Measurements from ENCODE around the gene GINM1. TPM values are rescaled to one million over a fixed set of nuclear protein-coding genes. Genes with fewer than 3 reads are reported as not detected.

The GINM1 gene
- polyA plus RNA-seq, 3 donors: 17.0 to 44.4 (median 42.3) TPM

DNA sequence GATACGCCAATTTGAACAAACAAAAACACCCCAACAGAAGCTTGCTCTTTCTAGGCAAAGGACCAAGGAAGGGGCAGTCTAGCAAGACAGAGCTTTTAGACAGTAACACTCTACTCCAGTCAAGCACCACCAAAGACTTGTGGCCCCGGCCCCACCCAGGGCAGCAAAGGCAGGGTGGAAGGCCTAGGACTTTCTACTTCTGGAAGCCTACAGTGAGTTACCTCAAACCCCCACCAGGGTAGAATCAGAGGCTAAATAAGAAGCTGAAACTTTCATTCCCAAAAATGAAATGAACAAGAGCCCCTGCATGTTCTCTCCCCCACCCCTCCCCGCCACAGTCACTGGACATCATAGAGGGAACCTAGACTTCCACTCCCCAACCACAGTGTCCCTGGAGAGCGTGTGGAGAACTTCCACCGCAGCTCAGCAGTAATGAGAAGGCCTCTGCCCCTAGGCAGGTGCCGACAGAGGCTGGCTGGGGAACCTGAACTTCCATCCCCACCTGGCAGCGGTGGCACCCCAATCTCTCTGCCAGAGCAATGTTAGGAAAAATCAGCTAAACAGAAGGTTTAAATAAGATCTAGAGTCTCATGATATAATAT is 42.3 kb downstream of the GINM1 start:
- Histone ChIP-seq H3K36me3 (replicated peaks in 1 of 2; ENCODE audit: control insufficient read depth in 1 of 2, insufficient read depth in 2 of 2, low read length in 2 of 2) (peaks cover 14 to 39% of the 10 kb centered on the region in 2 donors), H3K27ac (ENCODE audit: low read depth in 1 of 2, low read length in 2 of 2) (no peak overlapping the region)

GRCh38 chr6:149614337-149614736 is 48.2 kb downstream of the GINM1 start:
- Histone ChIP-seq H3K36me3 (replicated peaks in 1 of 2; ENCODE audit: control insufficient read depth in 1 of 2, insufficient read depth in 2 of 2, low read length in 2 of 2) (peaks cover 6 to 59% of the 10 kb centered on the region in 2 donors), H3K9ac (ENCODE audit: insufficient read depth, low read length, poor library complexity, severe bottlenecking) (no peak overlapping the region), H2AFZ (ENCODE audit: insufficient read depth, low read depth, low read length, poor library complexity, severe bottlenecking) (no peak overlapping the region), H3K27me3 (ENCODE audit: control insufficient read depth in 2 of 2, insufficient read depth in 2 of 2, low read length in 2 of 2) (no peaks in the 10 kb centered on the region), H3K4me1 (ENCODE audit: control insufficient read depth in 1 of 2, insufficient read depth in 2 of 2, low read length in 2 of 2) (no peaks in the 10 kb centered on the region), H3K79me2 (ENCODE audit: insufficient read depth, low read length) (no peaks in the 10 kb centered on the region), H3K27ac (ENCODE audit: low read depth in 1 of 2, low read length in 2 of 2) (no peak overlapping the region), H3K4me3 (replicated peaks in 1 of 3; ENCODE audit: low read depth in 2 of 3, low read length in 3 of 3) (no peak overlapping the region), H4K20me1 (ENCODE audit: insufficient read depth, low read length) (no peaks in the 10 kb centered on the region), H3K9me3 (replicated peaks in 1 of 2; ENCODE audit: control insufficient read depth in 1 of 2, insufficient read depth in 1 of 2, low read length in 2 of 2) (peaks cover 6 to 12% of the 10 kb centered on the region in 2 donors), H3K4me2 (replicated peaks; ENCODE audit: extremely low read depth, low read length, poor library complexity, severe bottlenecking) (no peak overlapping the region)
- 95% methylated on average over 2 of the region's 4 CpGs for WGBS (ENCODE audit: insufficient coverage)
- H3K9me3 Mint-ChIP-seq: peaks cover 3 to 25% (median 6%) of the 10 kb centered on the region in 7 donors
- no peak overlapping the region for H3K4me3 Mint-ChIP-seq
- intact Hi-C loops (cut with micrococcal nuclease): no loop called here
- H3K4me1 Mint-ChIP-seq: peaks cover 5% of the 10 kb centered on the region
- peaks cover 47 to 77% of the 10 kb centered on the region in 2 donors for H3K36me3 Mint-ChIP-seq
- TF ChIP-seq, protein P1, sequence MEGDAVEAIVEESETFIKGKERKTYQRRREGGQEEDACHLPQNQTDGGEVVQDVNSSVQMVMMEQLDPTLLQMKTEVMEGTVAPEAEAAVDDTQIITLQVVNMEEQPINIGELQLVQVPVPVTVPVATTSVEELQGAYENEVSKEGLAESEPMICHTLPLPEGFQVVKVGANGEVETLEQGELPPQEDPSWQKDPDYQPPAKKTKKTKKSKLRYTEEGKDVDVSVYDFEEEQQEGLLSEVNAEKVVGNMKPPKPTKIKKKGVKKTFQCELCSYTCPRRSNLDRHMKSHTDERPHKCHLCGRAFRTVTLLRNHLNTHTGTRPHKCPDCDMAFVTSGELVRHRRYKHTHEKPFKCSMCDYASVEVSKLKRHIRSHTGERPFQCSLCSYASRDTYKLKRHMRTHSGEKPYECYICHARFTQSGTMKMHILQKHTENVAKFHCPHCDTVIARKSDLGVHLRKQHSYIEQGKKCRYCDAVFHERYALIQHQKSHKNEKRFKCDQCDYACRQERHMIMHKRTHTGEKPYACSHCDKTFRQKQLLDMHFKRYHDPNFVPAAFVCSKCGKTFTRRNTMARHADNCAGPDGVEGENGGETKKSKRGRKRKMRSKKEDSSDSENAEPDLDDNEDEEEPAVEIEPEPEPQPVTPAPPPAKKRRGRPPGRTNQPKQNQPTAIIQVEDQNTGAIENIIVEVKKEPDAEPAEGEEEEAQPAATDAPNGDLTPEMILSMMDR (IDR thresholded peaks at IDR 0.05): no peak
- DNase-seq: no peak
- no peaks in the 10 kb centered on the region for H3K27me3 Mint-ChIP-seq (ENCODE audit: low read depth in 3 of 3)
- no peak overlapping the region for H3K27ac Mint-ChIP-seq

More for the DNA sequence above, 42.3 kb downstream of the GINM1 start:
- no CpG with 5 or more reads among the region's 7 CpGs for WGBS (ENCODE audit: insufficient coverage)
- Histone ChIP-seq H3K9me3 (replicated peaks in 1 of 2; ENCODE audit: control insufficient read depth in 1 of 2, insufficient read depth in 1 of 2, low read length in 2 of 2) (peaks cover 0 to 5% of the 10 kb centered on the region in 2 donors), H4K20me1 (ENCODE audit: insufficient read depth, low read length) (no peaks in the 10 kb centered on the region), H3K9ac (ENCODE audit: insufficient read depth, low read length, poor library complexity, severe bottlenecking) (no peak overlapping the region), H3K4me2 (replicated peaks; ENCODE audit: extremely low read depth, low read length, poor library complexity, severe bottlenecking) (no peak overlapping the region), H3K4me1 (ENCODE audit: control insufficient read depth in 1 of 2, insufficient read depth in 2 of 2, low read length in 2 of 2) (no peaks in the 10 kb centered on the region), H3K79me2 (ENCODE audit: insufficient read depth, low read length) (peaks cover 4% of the 10 kb centered on the region), H3K4me3 (replicated peaks in 1 of 3; ENCODE audit: low read depth in 2 of 3, low read length in 3 of 3) (no peak overlapping the region), H2AFZ (ENCODE audit: insufficient read depth, low read depth, low read length, poor library complexity, severe bottlenecking) (no peak overlapping the region), H3K27me3 (ENCODE audit: control insufficient read depth in 2 of 2, insufficient read depth in 2 of 2, low read length in 2 of 2) (no peaks in the 10 kb centered on the region)
- TF ChIP-seq, protein P1 (IDR thresholded peaks at IDR 0.05): no peak
- H3K4me1 Mint-ChIP-seq: no peaks in the 10 kb centered on the region
- intact Hi-C loops (cut with micrococcal nuclease): no loop called here
- H3K9me3 Mint-ChIP-seq: peaks cover 0 to 11% (median 4%) of the 10 kb centered on the region in 7 donors
- peaks cover 35 to 66% of the 10 kb centered on the region in 2 donors for H3K36me3 Mint-ChIP-seq
- H3K27me3 Mint-ChIP-seq (ENCODE audit: low read depth in 3 of 3): no peaks in the 10 kb centered on the region
- DNase-seq: no peak
- H3K4me3 Mint-ChIP-seq: no peak overlapping the region
- H3K27ac Mint-ChIP-seq: peak overlapping the region in 2 of 7 donors; percentile 40 to 50
